Measurements from ENCODE around the gene ELFN2. TPM values are rescaled to one million over a fixed set of nuclear protein-coding genes. Genes with fewer than 3 reads are reported as not detected.

ELFN2 gene
- total and polyA plus RNA-seq, 8 donors, result 0.19 to 2.1 (median 1.1) TPM

GRCh38 chr22:37338539-37339246 lies 88.6 kb downstream of the ELFN2 start:
- no peak for ATAC-seq
- TF ChIP-seq CTCF (IDR thresholded peaks at IDR 0.05), result no peak
- Histone ChIP-seq H3K27me3 (peaks cover 0 to 7% (median 0%) of the 10 kb centered on the region in 4 donors), H3K4me3 (no peak overlapping the region), H3K36me3 (no peaks in the 10 kb centered on the region), H3K4me1 (no peaks in the 10 kb centered on the region), H3K27ac (no peak overlapping the region), H3K9me3 (no peaks in the 10 kb centered on the region)
- 83 to 86% methylated on average over 10 of the region's 10 CpGs for WGBS, 2 donors
- no peak for FAIRE-seq
- intact Hi-C loops (cut with DNase I), result no loop called here
- DNase-seq, result no peak

DNA sequence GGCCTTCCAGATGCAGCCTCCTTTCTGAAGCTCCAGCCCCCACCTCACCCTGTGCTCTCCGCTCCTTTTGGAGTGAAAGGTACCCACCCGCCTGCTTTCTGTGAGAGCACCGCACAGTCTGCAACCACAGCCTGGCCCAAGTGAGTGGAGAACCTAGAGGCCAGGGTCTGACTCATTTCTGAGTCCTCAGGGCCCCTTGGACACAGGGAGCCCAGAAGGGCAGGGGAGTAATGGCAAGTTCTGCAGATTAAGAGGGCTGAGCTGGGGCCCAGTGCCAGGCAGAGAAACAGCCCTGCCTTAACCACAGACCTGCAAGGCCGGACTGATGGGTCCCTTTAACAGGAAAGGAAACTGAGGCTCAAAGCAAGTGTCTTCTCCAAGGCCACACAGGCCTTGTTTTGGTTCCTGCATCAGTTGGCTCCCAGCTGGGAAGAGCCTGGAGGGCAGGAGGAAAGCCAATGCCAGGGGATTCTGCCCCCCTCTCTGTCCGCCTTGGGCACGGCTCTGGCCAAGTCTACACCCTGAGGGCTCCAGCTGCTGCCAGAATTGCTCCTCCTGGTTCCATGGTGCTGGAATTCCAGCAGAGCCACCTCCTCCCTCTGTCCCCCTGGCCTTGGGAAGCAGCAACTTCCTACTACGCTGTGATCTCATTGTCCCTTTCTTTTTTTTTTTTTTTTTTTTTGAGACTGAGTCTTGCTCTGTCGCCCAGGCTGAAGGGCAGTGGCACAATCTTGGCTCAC lies 89.9 kb downstream of the ELFN2 start:
- peaks cover 0 to 16% (median 0%) of the 10 kb centered on the region in 4 donors for H3K27me3 ChIP-seq
- no peaks in the 10 kb centered on the region for H3K36me3 ChIP-seq
- H3K27ac ChIP-seq, result no peak overlapping the region
- no peaks in the 10 kb centered on the region for H3K4me1 ChIP-seq
- no peak overlapping the region for H3K4me3 ChIP-seq
- FAIRE-seq, result no peak
- intact Hi-C loops (cut with DNase I), result no loop called here
- no peaks in the 10 kb centered on the region for H3K9me3 ChIP-seq
- DNase-seq, result peak in 1 of 6 donors; percentile 17
- no peak for ATAC-seq
- WGBS, 2 donors, result 83 to 89% methylated on average over 7 to 8 of the region's 8 CpGs
- no peak for TF ChIP-seq CTCF (IDR thresholded peaks at IDR 0.05)

- no peak overlapping the region for H3K27ac ChIP-seq
- H3K27me3 ChIP-seq, result peaks cover 0 to 16% (median 0%) of the 10 kb centered on the region in 4 donors
- 56 to 71% methylated on average over 8 of the region's 8 CpGs for WGBS, 2 donors
- no peak for FAIRE-seq
- H3K4me1 ChIP-seq, result no peaks in the 10 kb centered on the region
- no peak overlapping the region for H3K4me3 ChIP-seq
- no peaks in the 10 kb centered on the region for H3K9me3 ChIP-seq
- no peaks in the 10 kb centered on the region for H3K36me3 ChIP-seq
- intact Hi-C loops (cut with DNase I), result no loop called here
- DNase-seq, result peak in 1 of 6 donors; percentile 15
- TF ChIP-seq CTCF (IDR thresholded peaks at IDR 0.05), result no peak
- ATAC-seq, result peak in 1 of 4 donors; percentile 21
These were observed 90.7 kb downstream of the ELFN2 start for GRCh38 chr22:37336579-37336978.

DNA sequence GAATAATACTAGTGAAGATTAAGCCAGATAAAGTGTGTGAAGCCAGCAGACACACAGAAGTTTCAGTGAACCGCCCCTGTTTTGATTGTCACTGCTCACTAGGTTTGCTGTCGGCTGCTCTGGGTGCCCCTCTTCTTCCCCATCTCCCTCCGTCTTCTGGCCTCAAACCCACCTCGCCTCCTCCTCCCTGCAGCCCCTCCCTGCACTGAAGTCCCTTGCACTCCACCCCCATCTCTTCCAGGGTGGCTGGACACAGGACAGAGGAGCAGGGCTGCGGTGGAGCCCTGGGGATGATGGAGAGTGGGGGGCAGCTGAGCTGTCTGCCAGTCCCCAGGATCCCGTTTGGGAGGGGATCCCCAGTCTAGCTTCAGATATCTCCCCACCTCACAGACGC lies 91.5 kb downstream of the ELFN2 start:
- no peak overlapping the region for H3K27ac ChIP-seq
- DNase-seq (peak in 1 of 6 donors; percentile 19), ATAC-seq (no peak), FAIRE-seq (no peak)
- no peak for TF ChIP-seq CTCF (IDR thresholded peaks at IDR 0.05)
- intact Hi-C loops (cut with DNase I), result no loop called here
- H3K27me3 ChIP-seq, result peaks cover 0 to 16% (median 0%) of the 10 kb centered on the region in 4 donors
- no peaks in the 10 kb centered on the region for H3K36me3 ChIP-seq
- WGBS, 2 donors, result 32 to 44% methylated on average over 6 to 7 of the region's 7 CpGs
- H3K9me3 ChIP-seq, result no peaks in the 10 kb centered on the region
- H3K4me3 ChIP-seq, result no peak overlapping the region
- H3K4me1 ChIP-seq, result no peaks in the 10 kb centered on the region

Measured in pancreas (tissue), 10 donors.